Epithelial cell of esophagus (primary cell): ENCODE measurements around the gene SET.

Experiments used
- DNase-seq: peaks from one replicate; pipeline ENCODE4 v3.0.0; 2010; ENCODE audit warnings: low read depth
- H3K4me3 ChIP-seq: 2 replicates; pipeline ENCODE4 v1.5.1; 2011; ENCODE audit warnings: mild to moderate bottlenecking, low read length, control low read depth
- TF ChIP-seq, protein P1 (sequence below): IDR thresholded peaks from 2 replicates; pipeline ENCODE4 v1.5.1; 2011; ENCODE audit warnings: low read depth, mild to moderate bottlenecking, low read length, control low read depth, inconsistent platforms; ENCODE audit not compliant: insufficient read depth; ENCODE audit errors: missing control alignments

The SET gene

DNA sequence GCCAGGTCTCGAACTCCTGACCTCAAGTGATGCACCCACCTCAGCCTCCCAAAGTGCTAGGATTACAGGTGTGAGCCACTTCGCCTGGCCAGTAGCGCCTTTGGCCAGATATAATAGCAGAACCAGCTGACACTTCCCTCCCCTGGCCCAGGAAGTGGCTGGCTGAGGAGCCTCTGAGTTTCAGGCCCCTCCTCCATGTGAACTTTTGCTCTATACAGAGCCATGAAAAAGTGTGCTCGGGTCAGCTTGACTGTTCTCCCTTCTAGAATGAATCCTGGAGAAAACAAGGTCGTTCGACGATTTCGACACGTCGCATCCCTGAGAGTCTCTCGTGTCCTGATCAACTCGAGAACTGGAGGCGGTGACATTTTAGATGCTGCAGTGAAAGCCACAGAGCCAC lies 43.6 kb downstream of the SET start:
- no peak overlapping the region for H3K4me3 ChIP-seq

DNA sequence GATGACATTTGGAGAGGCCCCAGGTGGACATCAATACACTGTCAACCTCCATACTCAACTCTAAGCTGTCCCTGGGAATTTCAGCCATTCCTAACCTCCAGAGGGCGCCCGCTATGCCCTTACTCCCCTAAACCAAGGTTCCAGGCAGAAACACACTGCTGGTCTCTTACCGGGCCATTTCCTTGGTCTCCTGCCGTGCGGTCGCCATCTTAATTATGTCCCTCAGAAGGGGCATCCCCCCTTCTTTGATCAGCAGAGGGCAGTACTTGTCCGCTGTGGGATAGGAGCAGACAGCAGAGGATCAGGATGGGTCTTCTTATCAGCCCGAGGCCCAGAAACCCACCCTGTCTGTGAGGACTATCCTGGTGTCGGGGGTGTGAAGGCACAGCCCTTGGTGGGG lies 44.2 kb downstream of the SET start:
- peak; percentile 85 for DNase-seq
- H3K4me3 ChIP-seq = no peak overlapping the region
- TF ChIP-seq, protein P1, sequence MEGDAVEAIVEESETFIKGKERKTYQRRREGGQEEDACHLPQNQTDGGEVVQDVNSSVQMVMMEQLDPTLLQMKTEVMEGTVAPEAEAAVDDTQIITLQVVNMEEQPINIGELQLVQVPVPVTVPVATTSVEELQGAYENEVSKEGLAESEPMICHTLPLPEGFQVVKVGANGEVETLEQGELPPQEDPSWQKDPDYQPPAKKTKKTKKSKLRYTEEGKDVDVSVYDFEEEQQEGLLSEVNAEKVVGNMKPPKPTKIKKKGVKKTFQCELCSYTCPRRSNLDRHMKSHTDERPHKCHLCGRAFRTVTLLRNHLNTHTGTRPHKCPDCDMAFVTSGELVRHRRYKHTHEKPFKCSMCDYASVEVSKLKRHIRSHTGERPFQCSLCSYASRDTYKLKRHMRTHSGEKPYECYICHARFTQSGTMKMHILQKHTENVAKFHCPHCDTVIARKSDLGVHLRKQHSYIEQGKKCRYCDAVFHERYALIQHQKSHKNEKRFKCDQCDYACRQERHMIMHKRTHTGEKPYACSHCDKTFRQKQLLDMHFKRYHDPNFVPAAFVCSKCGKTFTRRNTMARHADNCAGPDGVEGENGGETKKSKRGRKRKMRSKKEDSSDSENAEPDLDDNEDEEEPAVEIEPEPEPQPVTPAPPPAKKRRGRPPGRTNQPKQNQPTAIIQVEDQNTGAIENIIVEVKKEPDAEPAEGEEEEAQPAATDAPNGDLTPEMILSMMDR = peak; percentile 81

More for the DNA sequence above, 43.6 kb downstream of the SET start:
- TF ChIP-seq, protein P1 = no peak
- no peak for DNase-seq

DNA sequence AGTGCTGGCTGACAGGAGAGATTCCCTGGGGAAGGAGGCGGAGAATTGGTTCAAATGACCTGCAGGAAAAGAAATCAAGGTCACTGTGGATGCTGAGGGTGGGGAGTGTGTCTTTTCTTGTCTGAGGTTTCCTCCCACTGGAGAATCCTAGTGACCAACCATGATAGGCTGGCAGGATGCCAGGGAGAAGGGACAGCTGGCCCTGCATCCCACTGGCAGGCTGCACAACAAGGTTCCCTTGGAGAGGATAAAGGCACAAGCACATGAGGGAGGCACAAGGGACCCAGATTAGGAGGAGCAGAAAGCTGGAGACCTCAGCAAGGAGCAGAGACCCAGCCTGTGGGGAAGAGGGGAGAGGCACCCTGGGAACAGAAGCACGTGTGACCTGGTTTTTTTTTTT lies 46.4 kb downstream of the SET start:
- TF ChIP-seq, protein P1 = no peak
- no peak overlapping the region for H3K4me3 ChIP-seq
- no peak for DNase-seq

DNA sequence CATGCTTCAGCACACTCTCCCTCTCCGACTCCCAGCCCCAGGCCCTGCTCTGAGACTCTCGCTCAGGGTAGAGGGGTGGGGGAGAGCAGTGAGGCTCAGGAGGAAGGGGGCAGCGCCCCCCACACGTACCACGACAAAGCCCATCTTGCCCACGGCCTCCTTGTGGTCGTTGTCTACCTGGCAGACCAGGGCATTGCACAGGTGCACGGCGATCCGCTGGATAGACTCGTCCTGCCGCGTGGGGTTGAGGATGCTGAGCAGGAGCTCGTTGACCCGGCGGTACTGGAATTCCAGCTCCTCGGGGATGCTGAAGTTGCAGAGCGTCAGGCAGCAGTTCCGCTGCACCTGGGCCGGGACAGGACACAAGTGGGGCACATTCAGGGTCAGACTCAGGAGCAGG lies 53.4 kb downstream of the SET start:
- DNase-seq = no peak
- TF ChIP-seq, protein P1 = no peak
- H3K4me3 ChIP-seq = no peak overlapping the region

DNA sequence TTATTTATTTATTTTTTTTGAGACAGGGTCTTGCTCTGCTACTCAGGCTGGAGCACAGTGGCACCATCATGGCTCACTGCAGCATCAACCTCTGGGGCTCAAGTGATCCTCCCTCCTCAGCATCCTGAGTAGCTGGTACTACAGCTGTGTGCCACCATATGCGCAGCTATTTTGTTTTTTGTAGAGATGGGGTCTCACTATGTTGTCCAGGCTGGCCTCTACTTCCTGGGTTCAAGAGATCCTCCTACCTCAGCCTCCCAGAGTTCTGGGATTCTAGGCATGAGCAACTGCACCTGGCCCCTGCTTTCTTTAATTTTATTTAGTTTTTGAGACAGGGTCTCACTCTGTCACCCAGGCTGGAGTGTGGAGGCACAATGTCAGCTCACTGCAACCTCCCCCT lies 54.4 kb downstream of the SET start:
- DNase-seq = no peak
- no peak overlapping the region for H3K4me3 ChIP-seq
- TF ChIP-seq, protein P1 = no peak
